NCI-H2227 (cell line): ENCODE results near the gene TENT4A.

Experiments
- DNase-seq: peaks from one replicate; lab custom pipeline; 2025; ENCODE audit not compliant: unreplicated experiment; lab: John Stamatoyannopoulos, UW

The TENT4A gene

GRCh38 chr5:6731465-6732237 lies 18.4 kb downstream of the TENT4A start:
- DNase-seq: no peak

DNA sequence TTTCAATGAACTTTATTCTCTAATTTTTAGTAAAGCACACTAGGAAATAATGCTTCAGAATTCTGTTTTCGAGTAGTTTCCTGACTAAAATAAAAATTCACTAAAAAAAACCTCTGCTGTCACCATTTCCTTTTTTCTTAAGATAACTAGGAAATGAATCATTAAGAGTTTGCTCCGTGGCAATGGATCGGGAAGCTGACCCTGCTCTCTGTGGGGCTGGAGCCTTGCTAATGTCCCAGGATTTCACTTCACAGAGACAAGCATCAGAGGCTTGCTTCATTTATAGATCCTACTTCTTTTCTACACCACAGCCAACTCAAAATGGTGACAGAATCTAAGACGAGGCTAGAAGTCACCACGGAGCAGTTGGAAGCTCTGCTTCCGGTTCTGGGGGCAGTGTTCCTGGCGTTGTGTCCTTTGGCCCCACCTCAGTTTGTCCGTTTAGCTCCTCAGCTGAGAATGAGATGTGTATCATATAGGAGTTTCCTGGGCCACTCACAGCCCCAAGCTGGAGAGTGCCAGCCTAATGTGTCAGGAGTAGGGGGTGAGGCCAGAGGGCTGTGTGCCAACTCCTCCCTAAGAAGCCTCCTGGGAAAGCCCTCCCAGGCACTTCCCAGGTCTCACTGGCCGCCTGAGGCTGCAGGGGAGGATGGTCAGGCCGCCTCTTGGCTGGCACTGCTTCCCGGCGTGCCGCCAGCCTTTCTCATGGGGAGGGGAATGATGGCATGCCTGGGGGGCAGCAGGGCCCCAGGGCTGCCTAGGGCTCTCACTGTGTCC lies 19.6 kb downstream of the TENT4A start:
- no peak for DNase-seq

DNA sequence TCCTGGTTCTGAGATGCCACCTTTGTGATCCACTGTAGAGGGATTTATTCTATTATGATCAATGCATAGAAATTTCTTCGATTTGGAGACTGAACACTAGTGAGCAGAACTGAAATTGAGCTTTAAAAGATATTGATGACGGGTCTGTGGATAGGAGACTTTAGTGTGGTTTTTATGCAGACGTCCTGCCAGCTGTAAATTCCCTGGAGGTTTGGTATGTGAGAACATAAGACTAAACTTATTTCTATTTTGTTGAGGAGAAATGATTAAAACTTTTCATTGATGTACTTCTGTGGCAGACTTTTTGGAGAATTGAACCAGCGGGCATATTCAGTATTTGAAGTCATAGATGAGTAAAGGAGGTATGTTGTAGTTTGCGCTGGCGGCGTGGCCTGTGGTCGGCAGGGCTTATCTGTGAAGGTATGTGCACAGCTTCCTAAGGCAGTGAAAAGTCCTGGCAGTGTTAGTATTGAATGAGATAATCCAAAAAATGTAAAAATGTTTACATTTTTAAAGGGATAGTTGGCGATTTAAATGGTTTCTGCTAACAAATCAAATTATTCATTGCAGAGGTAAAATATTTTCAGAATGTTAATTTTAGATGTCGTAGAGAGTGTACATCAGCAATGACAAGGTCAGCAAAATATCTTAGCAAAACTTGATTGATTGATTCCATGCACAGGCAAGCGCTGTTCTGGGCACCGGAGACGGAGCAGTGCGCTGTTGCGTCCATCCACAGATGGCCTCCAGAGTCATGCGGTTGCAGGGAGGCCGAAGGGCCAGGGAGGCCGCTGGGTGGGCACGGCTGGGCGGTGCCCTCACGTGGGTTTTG lies 20.4 kb downstream of the TENT4A start:
- DNase-seq: no peak

DNA sequence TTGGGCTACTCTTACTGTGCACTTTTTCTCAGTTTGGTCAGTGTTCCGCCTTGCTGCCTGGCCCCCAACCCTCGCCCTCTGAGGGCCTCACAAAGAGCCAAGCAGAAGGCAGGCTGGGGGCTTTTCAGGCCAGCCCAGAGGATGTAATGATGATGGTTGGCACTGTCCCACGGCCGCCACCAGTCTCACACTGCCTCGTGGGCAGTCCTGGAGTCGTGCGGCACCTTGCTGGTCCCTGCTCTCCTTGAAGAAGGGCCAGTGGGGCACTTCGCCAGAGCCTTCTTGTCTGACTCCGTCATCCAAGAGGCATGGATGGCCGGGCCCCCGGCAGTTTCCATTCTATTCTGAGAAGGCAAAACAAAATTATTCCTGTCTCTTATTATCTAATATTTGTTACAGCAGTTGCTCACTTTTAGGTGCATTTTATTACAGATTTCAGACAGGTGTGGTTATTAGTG lies 21.0 kb downstream of the TENT4A start:
- no peak for DNase-seq

DNA sequence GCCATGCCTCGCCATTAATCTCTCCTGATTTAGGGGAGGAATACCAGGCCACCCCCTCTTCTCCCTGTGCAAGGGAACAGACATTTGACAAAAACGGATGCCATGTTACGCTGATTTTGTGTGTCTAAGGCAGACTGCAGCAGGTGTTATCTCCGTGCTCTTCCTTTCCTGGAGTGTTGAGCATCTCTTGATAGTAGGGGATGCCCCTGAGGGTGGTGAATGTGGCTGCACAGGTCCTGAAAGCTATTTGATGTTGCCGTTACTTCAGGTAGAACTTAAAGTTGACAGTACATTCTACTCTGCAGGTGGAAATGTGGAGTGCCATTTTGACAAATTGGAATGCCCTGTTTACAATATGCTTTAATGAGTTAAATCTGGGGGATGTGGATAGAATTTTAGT lies 21.5 kb downstream of the TENT4A start:
- no peak for DNase-seq

DNA sequence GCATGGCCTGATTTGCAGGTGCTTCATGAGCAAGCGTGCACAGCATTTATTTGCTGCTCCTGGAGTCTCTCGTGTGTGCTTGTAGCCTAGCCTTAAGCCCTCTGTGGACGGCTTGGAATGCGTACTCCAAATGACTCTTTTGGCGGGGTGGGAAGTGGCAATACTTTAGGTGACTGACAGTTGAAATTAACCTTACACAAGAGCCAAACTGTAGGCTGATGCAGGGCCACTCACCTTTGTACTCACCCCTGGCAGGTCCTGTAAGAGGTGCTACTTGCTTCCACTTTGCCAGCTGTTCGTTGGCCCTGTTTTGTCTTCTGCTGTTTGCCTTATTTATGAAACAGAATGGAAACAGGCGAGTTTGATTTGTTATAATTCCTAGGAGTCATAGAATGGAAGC lies 22.9 kb downstream of the TENT4A start:
- no peak for DNase-seq

GRCh38 chr5:6736524-6737042 lies 23.4 kb downstream of the TENT4A start:
- no peak for DNase-seq

- no peak for DNase-seq
These were observed 24.1 kb downstream of the TENT4A start for GRCh38 chr5:6737043-6737941.

DNA sequence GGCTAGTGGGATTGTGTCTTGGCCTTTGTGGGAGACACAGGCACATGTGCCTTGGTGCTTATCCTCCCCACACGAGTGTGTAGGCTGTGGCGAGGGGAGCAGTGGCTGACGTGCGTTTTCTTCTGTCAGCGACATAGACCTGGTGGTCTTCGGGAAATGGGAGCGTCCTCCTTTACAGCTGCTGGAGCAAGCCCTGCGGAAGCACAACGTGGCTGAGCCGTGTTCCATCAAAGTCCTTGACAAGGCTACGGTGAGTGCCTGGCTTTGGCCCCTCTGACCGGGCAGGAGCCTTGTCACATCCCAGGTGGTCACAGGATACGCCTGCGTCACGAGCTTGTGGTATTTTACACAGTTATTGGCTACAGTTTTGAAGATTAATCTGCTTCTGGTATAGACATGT lies 26.4 kb downstream of the TENT4A start:
- DNase-seq: no peak

- no peak for DNase-seq
These were observed 27.4 kb downstream of the TENT4A start for GRCh38 chr5:6740586-6741150.

GRCh38 chr5:6742081-6742758 lies 29.0 kb downstream of the TENT4A start:
- no peak for DNase-seq

DNA sequence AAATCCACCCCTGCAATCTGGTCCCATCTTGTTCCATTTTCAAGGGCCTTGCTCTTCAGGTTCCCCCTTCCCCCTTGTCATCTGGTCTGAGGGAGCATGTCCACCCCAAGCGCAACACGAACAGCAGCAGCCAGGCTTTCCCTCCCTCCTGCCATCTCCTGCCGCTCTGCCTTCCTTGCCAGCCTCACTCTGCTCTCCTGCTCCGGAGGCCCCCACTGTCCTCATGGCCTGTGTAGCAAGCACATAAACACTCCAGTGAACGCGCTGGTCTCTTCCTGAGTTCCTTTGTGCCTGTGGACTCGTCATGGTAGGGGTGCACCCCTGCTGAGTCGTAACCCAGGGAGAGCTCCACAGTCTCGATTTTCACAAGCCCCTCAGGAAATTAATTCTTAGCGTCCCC lies 29.9 kb downstream of the TENT4A start:
- no peak for DNase-seq

DNA sequence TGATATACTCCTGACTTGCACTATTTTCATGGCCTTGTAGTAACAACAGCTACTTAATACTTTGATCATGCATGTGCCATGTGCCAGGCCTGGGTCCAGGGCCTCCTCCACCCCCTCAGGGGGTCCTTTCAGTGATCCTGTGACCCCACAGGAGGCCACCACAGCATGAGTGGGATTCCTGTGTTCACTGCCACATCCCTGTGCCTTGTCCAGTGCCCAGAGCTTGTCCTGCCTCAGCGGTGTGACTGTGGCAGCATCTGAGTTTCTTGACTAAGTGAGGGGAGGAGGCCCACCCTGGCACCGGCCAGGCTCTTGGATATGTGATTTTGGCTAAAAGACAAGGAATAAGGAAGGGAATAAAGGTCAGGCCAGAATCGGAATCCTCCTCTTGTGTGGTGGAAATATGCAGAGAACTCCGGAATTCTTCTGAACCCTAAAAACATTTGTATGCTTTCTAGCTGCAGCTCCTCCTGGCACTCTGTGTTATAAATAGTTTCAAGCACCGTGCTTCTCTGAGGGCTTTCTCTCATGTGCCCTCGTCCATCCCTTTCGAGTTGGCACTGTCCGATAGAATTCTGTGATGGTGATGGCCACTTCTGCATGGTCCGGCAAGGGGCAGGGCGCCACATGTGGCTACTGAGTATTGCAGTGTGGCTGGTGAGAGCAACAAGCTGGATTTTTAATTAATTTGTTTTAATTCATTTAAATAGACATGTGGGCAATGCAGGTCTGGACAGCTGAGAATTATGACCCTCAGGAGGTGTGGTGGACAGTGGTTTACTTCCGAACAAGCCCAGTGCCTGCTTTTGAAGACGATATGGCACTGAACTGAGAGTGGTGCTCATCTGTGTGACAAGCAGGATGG lies 31.8 kb downstream of the TENT4A start:
- DNase-seq: no peak

- peak; percentile 68 for DNase-seq
These were observed 32.5 kb downstream of the TENT4A start for GRCh38 chr5:6745706-6746222.

DNA sequence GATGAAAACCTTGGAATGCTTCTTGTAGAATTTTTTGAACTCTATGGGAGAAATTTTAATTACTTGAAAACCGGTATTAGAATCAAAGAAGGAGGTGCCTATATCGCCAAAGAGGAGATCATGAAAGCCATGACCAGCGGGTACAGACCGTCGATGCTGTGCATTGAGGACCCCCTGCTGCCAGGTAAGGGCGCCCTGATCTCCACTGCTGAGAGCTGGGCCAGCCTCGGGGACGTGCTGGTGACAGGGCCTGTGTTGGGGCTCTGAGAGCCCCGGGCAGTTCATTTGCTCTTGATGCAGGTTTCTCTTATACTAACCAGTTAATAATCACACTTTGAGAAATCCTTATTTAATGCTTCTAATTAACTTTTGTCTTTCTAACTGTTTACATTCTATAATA lies 33.0 kb downstream of the TENT4A start:
- no peak for DNase-seq

- DNase-seq: no peak
These were observed 33.9 kb downstream of the TENT4A start for GRCh38 chr5:6747103-6747502.

DNA sequence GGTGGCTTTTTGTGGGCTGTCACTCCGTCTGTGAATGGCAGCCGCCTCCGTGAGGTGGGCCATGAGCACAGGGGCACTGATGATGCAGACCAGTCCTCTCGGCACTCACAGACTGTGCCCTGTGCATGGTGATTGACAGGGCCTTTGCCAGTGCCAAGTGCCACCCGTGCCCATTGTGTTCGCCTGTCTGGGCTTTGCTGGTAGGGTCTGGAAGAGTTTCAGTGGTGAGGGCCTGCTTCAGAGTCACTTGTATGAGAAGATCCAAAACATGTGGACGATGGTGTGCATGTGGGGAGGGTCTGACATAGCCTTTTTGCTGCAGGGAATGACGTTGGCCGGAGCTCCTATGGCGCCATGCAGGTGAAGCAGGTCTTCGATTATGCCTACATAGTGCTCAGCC lies 34.9 kb downstream of the TENT4A start:
- no peak for DNase-seq

- no peak for DNase-seq
These were observed 35.9 kb downstream of the TENT4A start for GRCh38 chr5:6749026-6749716.
